ENCODE measurements around the gene AHCYL2. TPM values are rescaled to one million over a fixed set of nuclear protein-coding genes. Genes with fewer than 3 reads are reported as not detected.

Gene AHCYL2
- total RNA-seq, 1 experiment from 2014 or later: 25.6 TPM

DNA sequence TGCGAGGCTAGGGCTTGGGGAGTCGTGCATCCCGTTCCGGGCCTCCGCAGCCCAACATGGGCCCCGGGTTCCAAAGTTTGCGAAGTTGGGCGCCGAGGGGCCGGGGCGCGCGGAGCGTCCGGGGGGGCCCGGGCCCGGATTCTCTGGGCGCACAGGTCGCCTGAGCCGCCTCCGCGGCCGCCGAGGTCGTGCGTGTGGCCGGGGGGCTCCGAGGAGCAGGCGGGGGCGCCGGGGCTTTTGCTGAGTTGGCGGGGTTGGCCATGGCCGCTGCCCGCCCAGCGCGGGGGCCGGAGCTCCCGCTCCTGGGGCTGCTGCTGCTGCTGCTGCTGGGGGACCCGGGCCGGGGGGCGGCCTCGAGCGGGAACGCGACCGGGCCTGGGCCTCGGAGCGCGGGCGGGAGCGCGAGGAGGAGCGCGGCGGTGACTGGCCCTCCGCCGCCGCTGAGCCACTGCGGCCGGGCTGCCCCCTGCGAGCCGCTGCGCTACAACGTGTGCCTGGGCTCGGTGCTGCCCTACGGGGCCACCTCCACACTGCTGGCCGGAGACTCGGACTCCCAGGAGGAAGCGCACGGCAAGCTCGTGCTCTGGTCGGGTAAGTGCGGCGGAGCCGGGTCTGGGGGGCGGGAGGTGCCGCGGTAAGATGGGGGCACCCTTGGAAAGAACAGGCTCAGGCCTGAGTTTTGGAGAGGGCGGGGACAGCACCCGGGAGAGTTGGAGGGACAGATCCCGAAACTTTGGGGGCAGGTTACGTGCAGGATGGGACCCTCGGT, 35.8 kb upstream of the AHCYL2 start (continued):
- no peak for TF ChIP-seq FOXJ3 (CRISPR knock-in tag; IDR thresholded peaks at IDR 0.05; ENCODE audit: borderline replicate concordance)
- no peak for TF ChIP-seq ARID4B (CRISPR knock-in tag; IDR thresholded peaks at IDR 0.05; ENCODE audit: borderline replicate concordance)
- TF ChIP-seq ZBTB21 (CRISPR knock-in tag; IDR thresholded peaks at IDR 0.05; ENCODE audit: borderline replicate concordance): 0 out of 2 replicates have a peak, but pooled peaks have one; percentile 11
- TF ChIP-seq, protein P1, sequence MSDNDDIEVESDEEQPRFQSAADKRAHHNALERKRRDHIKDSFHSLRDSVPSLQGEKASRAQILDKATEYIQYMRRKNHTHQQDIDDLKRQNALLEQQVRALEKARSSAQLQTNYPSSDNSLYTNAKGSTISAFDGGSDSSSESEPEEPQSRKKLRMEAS (CRISPR knock-in tag; IDR thresholded peaks at IDR 0.05): 0 out of 2 replicates have a peak, but pooled peaks have one; percentile 33
- no peak for TF ChIP-seq HMGA2 (CRISPR knock-in tag; IDR thresholded peaks at IDR 0.05)
- TF ChIP-seq ZNF532 (CRISPR knock-in tag; IDR thresholded peaks at IDR 0.05; ENCODE audit: borderline replicate concordance): no peak
- no peak for TF ChIP-seq JAZF1 (CRISPR knock-in tag; IDR thresholded peaks at IDR 0.05)
- no peak for TF ChIP-seq ZNF138 (CRISPR knock-in tag; conservative IDR thresholded peaks at IDR 0.05)
- TF ChIP-seq GTF2I (CRISPR knock-in tag; conservative IDR thresholded peaks at IDR 0.05): no peak
- 0 out of 2 replicates have a peak, but pooled peaks have one; percentile 20 for TF ChIP-seq MYBL2 (CRISPR knock-in tag; IDR thresholded peaks at IDR 0.05)
- no peak; the same call in none of the 2 replicates for TF ChIP-seq FOXP1 (CRISPR knock-in tag; IDR thresholded peaks at IDR 0.05; ENCODE audit: borderline replicate concordance)
- peak; percentile 58; the same call in 1 of the 2 replicates for TF ChIP-seq E2F5 (CRISPR knock-in tag; IDR thresholded peaks at IDR 0.05)
- TF ChIP-seq, protein P2, sequence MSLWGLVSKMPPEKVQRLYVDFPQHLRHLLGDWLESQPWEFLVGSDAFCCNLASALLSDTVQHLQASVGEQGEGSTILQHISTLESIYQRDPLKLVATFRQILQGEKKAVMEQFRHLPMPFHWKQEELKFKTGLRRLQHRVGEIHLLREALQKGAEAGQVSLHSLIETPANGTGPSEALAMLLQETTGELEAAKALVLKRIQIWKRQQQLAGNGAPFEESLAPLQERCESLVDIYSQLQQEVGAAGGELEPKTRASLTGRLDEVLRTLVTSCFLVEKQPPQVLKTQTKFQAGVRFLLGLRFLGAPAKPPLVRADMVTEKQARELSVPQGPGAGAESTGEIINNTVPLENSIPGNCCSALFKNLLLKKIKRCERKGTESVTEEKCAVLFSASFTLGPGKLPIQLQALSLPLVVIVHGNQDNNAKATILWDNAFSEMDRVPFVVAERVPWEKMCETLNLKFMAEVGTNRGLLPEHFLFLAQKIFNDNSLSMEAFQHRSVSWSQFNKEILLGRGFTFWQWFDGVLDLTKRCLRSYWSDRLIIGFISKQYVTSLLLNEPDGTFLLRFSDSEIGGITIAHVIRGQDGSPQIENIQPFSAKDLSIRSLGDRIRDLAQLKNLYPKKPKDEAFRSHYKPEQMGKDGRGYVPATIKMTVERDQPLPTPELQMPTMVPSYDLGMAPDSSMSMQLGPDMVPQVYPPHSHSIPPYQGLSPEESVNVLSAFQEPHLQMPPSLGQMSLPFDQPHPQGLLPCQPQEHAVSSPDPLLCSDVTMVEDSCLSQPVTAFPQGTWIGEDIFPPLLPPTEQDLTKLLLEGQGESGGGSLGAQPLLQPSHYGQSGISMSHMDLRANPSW (CRISPR knock-in tag; conservative IDR thresholded peaks at IDR 0.05; ENCODE audit: low read depth): no peak
- TF ChIP-seq RORB (CRISPR knock-in tag; IDR thresholded peaks at IDR 0.05): no peak
- no peak for TF ChIP-seq ELF4 (CRISPR knock-in tag; IDR thresholded peaks at IDR 0.05; ENCODE audit: low read depth)
- no peak for TF ChIP-seq TEAD1 (CRISPR knock-in tag; IDR thresholded peaks at IDR 0.05)
